ENCODE results near the gene IPMK. TPM values are rescaled to one million over a fixed set of nuclear protein-coding genes. Genes with fewer than 3 reads are reported as not detected.

Gene IPMK
- total and polyA plus RNA-seq, 2 of the 8 experiments (the other 6 are each of a cell fraction or from before 2014, with no cell fraction given): 1.3 to 7.8 TPM

- no peak overlapping the region for H3K4me3 ChIP-seq (ENCODE audit: extremely low read depth in 1 of 4, insufficient read depth in 2 of 4, low read depth in 3 of 4, low read length in 4 of 4)
- no peak overlapping the region for H3K14ac ChIP-seq (ENCODE audit: insufficient read length)
- H3K23me2 ChIP-seq (ENCODE audit: low read depth, low read length): no peaks in the 10 kb centered on the region
- no peak overlapping the region for H3K23ac ChIP-seq (ENCODE audit: insufficient read length)
- POLR2A ChIA-PET (ENCODE audit: partially characterized antibody): no interaction called here
- no peak overlapping the region for H2BK120ac ChIP-seq (replicated peaks; ENCODE audit: low read depth, low read length)
- H3K4me1 ChIP-seq (replicated peaks in 1 of 4; ENCODE audit: control insufficient read depth in 3 of 4, insufficient read depth in 4 of 4, low read length in 3 of 4): no peaks in the 10 kb centered on the region
- 96% methylated on average over 4 of the region's 4 CpGs; no CpG with 5 or more reads in 1 of the 2 experiments for WGBS, 2 experiments (ENCODE audit: extremely low coverage in 1 of 2, insufficient coverage in 1 of 2, insufficient read length in 1 of 2, insufficient replicate concordance in 2 of 2, low coverage in 1 of 2, low lambda C conversion rate in 2 of 2, missing lambda C conversion rate in 1 of 2)
- no peak overlapping the region for H2AK5ac ChIP-seq (ENCODE audit: low read depth, low read length)
- H3K9ac ChIP-seq (replicated peaks in 1 of 4; ENCODE audit: extremely low read depth in 1 of 4, low read depth in 3 of 4, low read length in 3 of 4): no peak overlapping the region
- no peak overlapping the region for H2BK12ac ChIP-seq (ENCODE audit: low read depth, low read length)
- no peak overlapping the region for H2BK5ac ChIP-seq (ENCODE audit: low read depth, low read length)
- FAIRE-seq: no peak
- TF ChIP-seq TEAD4 (IDR thresholded peaks at IDR 0.05; ENCODE audit: low read depth, low read length) (no peak), TBP (IDR thresholded peaks at IDR 0.05; ENCODE audit: low read depth, low read length) (no peak), USF2 (IDR thresholded peaks at IDR 0.05; ENCODE audit: low read length) (no peak)
- no peak overlapping the region for H3K18ac ChIP-seq (ENCODE audit: extremely low read depth, low read length)
- no peaks in the 10 kb centered on the region for H3K79me2 ChIP-seq (ENCODE audit: control insufficient read depth in 1 of 2, insufficient read depth in 2 of 2, low read length in 2 of 2)
- H2BK15ac ChIP-seq (ENCODE audit: low read length): no peak overlapping the region
- H3K4ac ChIP-seq (replicated peaks; ENCODE audit: insufficient read length, low read depth, low read length): no peak overlapping the region
- H3K36me3 ChIP-seq (ENCODE audit: control insufficient read depth in 2 of 4, insufficient read depth in 4 of 4, low read length in 3 of 4): no peaks in the 10 kb centered on the region
- H2BK20ac ChIP-seq (ENCODE audit: low read length): no peak overlapping the region
- CTCF ChIA-PET (ENCODE audit: partially characterized antibody): interaction anchor here (0.7 to 1.3 kb wide), 2 partner anchors 44 to 188 kb away, joined by 3 to 4 read pairs; no protein-coding TSS in a partner anchor
- H4K20me1 ChIP-seq (replicated peaks in 1 of 2; ENCODE audit: control insufficient read depth in 1 of 2, insufficient read depth in 2 of 2, low read length in 2 of 2): no peaks in the 10 kb centered on the region
- no peak overlapping the region for H4K5ac ChIP-seq (ENCODE audit: insufficient read length, low read depth, low read length)
- no peak overlapping the region for H2AFZ ChIP-seq (ENCODE audit: low read length)
- peaks cover 7 to 15% of the 10 kb centered on the region in 2 experiments for H3K9me3 ChIP-seq (ENCODE audit: insufficient read depth in 2 of 2, low read depth in 1 of 2, low read length in 1 of 2)
- H3K27ac ChIP-seq (ENCODE audit: low read depth, low read length): no peak overlapping the region
- H4K91ac ChIP-seq (replicated peaks; ENCODE audit: insufficient read length, low read length): no peak overlapping the region
- no peak overlapping the region for H4K8ac ChIP-seq (ENCODE audit: extremely low read depth, insufficient read depth, low read length)
- H3K56ac ChIP-seq (replicated peaks; ENCODE audit: insufficient read length, low read depth, low read length): no peak overlapping the region
- no peaks in the 10 kb centered on the region for H3K79me1 ChIP-seq (ENCODE audit: low read depth, low read length)
- no peaks in the 10 kb centered on the region for H3K27me3 ChIP-seq (replicated peaks in 1 of 4; ENCODE audit: control insufficient read depth in 3 of 4, extremely low read depth in 1 of 4, insufficient read depth in 3 of 4, low read length in 3 of 4)
- DNase-seq (ENCODE audit: low read depth in 1 of 2, low spot score in 2 of 2): no peak
- no peak overlapping the region for H3K4me2 ChIP-seq (ENCODE audit: insufficient read depth in 1 of 2, low read depth in 2 of 2, low read length in 2 of 2)
Observed at GRCh38 chr10:58253184-58253583, 14.5 kb downstream of the IPMK start.

Measured in H1 (cell line).